HAP-1 (cell line): Measurements from ENCODE around the gene CYB5D1.

ENCODE experiments used
- DNase-seq, 2 experiments: peaks; one replicate each; pipeline ENCODE4 v3.0.0-alpha.2; 2016 to 2020; ENCODE audit warnings: low spot score in 2 of 2
- H3K27me3 ChIP-seq: fragments of 250-450 bp; sonication (Bioruptor Pico); 2 replicates; pipeline ENCODE4 v1.5.1; 2020; ENCODE audit warnings: low read depth, mild to moderate bottlenecking, moderate library complexity
- H3K36me3 ChIP-seq: fragments of 250-450 bp; sonication (Bioruptor Pico); replicated peaks from 2 replicates; pipeline ENCODE4 v1.5.1; 2020; ENCODE audit warnings: mild to moderate bottlenecking
- H3K4me1 ChIP-seq: fragments of 250-450 bp; sonication (Bioruptor Pico); 2 replicates; pipeline ENCODE4 v1.5.1; 2020; ENCODE audit warnings: mild to moderate bottlenecking
- H3K4me3 ChIP-seq: fragments of 250-450 bp; sonication (Bioruptor Pico); 2 replicates; pipeline ENCODE4 v1.5.1; 2020; ENCODE audit warnings: mild to moderate bottlenecking, moderate library complexity
- H3K9me3 ChIP-seq: fragments of 250-450 bp; sonication (Bioruptor Pico); 2 replicates; pipeline ENCODE4 v1.5.1; 2020; ENCODE audit warnings: mild to moderate bottlenecking, moderate library complexity
- in situ Hi-C: fragments of 300-500 bp; cut with MboI; formaldehyde crosslinking; loops from 3 replicates; pipeline ENCODE4 v1.14.3; 2020; ENCODE audit warnings: low sequenced_read_pairs, inconsistent platforms, mixed read lengths

CYB5D1 gene

GRCh38 chr17:7886227-7887037, 28.6 kb downstream of the CYB5D1 start:
- Histone ChIP-seq H3K4me3 (peak overlapping the region; percentile 66), H3K4me1 (peaks cover 38% of the 10 kb centered on the region), H3K36me3 (peaks cover 24% of the 10 kb centered on the region), H3K9me3 (no peaks in the 10 kb centered on the region), H3K27me3 (no peaks in the 10 kb centered on the region)
- in situ Hi-C loops: no loop called here
- peak; percentile 67 to 75 for DNase-seq

- Histone ChIP-seq H3K36me3 (peaks cover 27% of the 10 kb centered on the region), H3K27me3 (no peaks in the 10 kb centered on the region), H3K9me3 (no peaks in the 10 kb centered on the region), H3K4me1 (peaks cover 36% of the 10 kb centered on the region), H3K4me3 (peak overlapping the region; percentile 66)
- no peak for DNase-seq
- in situ Hi-C loops: no loop called here
Observed at GRCh38 chr17:7887038-7887481, 29.3 kb downstream of the CYB5D1 start.

GRCh38 chr17:7887482-7888183, 29.8 kb downstream of the CYB5D1 start:
- peaks cover 33% of the 10 kb centered on the region for H3K4me1 ChIP-seq
- peak; percentile 95 to 98 for DNase-seq
- H3K27me3 ChIP-seq: no peaks in the 10 kb centered on the region
- H3K9me3 ChIP-seq: no peaks in the 10 kb centered on the region
- peak overlapping the region; percentile 66 for H3K4me3 ChIP-seq
- peaks cover 26% of the 10 kb centered on the region for H3K36me3 ChIP-seq
- in situ Hi-C loops: no loop called here

GRCh38 chr17:7888184-7888920, 30.5 kb downstream of the CYB5D1 start, which contains the start of gene CHD3:
TSS of gene CHD3 (plus strand) at chr17:7888789. CDS start at chr17:7889001, 212 bp downstream.
- Histone ChIP-seq H3K4me3 (peak within 1 kb of the TSS; percentile 43), H3K4me1 (peaks cover 28% of the 10 kb centered on the region), H3K27me3 (no peaks in the 10 kb centered on the region), H3K9me3 (no peaks in the 10 kb centered on the region), H3K36me3 (peaks cover 26% of the 10 kb centered on the region)
- DNase-seq: peak in 1 of 2 experiments; percentile 37
- in situ Hi-C loops: no loop called here

GRCh38 chr17:7889166-7889955, 31.6 kb downstream of the CYB5D1 start:
- DNase-seq: peak; percentile 70 to 92
- Histone ChIP-seq H3K9me3 (no peaks in the 10 kb centered on the region), H3K27me3 (no peaks in the 10 kb centered on the region), H3K4me3 (no peak overlapping the region), H3K4me1 (peaks cover 20% of the 10 kb centered on the region), H3K36me3 (peaks cover 35% of the 10 kb centered on the region)
- in situ Hi-C loops: no loop called here

GRCh38 chr17:7893187-7893880, 35.5 kb downstream of the CYB5D1 start:
- DNase-seq: no peak
- Histone ChIP-seq H3K4me1 (peaks cover 13% of the 10 kb centered on the region), H3K9me3 (no peaks in the 10 kb centered on the region), H3K36me3 (peaks cover 70% of the 10 kb centered on the region), H3K4me3 (no peak overlapping the region), H3K27me3 (no peaks in the 10 kb centered on the region)
- in situ Hi-C loops: no loop called here

- in situ Hi-C loops: no loop called here
- Histone ChIP-seq H3K4me1 (peaks cover 4% of the 10 kb centered on the region), H3K36me3 (peaks cover 79% of the 10 kb centered on the region), H3K27me3 (no peaks in the 10 kb centered on the region), H3K9me3 (no peaks in the 10 kb centered on the region), H3K4me3 (no peak overlapping the region)
- no peak for DNase-seq
Observed at GRCh38 chr17:7894226-7894625, 36.4 kb downstream of the CYB5D1 start.

GRCh38 chr17:7894866-7895265, 37.1 kb downstream of the CYB5D1 start:
- in situ Hi-C loops: no loop called here
- no peak overlapping the region for H3K4me3 ChIP-seq
- no peaks in the 10 kb centered on the region for H3K27me3 ChIP-seq
- no peaks in the 10 kb centered on the region for H3K9me3 ChIP-seq
- H3K36me3 ChIP-seq: peaks cover 82% of the 10 kb centered on the region
- H3K4me1 ChIP-seq: no peaks in the 10 kb centered on the region
- DNase-seq: no peak

- in situ Hi-C loops: no loop called here
- Histone ChIP-seq H3K36me3 (peaks cover 79% of the 10 kb centered on the region), H3K4me1 (no peaks in the 10 kb centered on the region), H3K4me3 (no peak overlapping the region), H3K27me3 (no peaks in the 10 kb centered on the region), H3K9me3 (no peaks in the 10 kb centered on the region)
- no peak for DNase-seq
Observed at GRCh38 chr17:7897090-7897489, 39.3 kb downstream of the CYB5D1 start.

- Histone ChIP-seq H3K4me3 (no peak overlapping the region), H3K27me3 (no peaks in the 10 kb centered on the region), H3K9me3 (no peaks in the 10 kb centered on the region), H3K36me3 (peaks cover 85% of the 10 kb centered on the region), H3K4me1 (no peaks in the 10 kb centered on the region)
- no peak for DNase-seq
- in situ Hi-C loops: no loop called here
Observed at GRCh38 chr17:7897773-7898172, 40.0 kb downstream of the CYB5D1 start.

- in situ Hi-C loops: loop anchor here (5.0 kb wide), 1 partner anchor 41 kb away; no protein-coding TSS in a partner anchor
- DNase-seq: no peak
- H3K36me3 ChIP-seq: peaks cover 95% of the 10 kb centered on the region
Observed at GRCh38 chr17:7903154-7904103, 45.6 kb downstream of the CYB5D1 start.

GRCh38 chr17:7909089-7909488, 51.3 kb downstream of the CYB5D1 start:
- peaks cover 74% of the 10 kb centered on the region for H3K36me3 ChIP-seq
- no peak overlapping the region for H3K4me3 ChIP-seq
- no peaks in the 10 kb centered on the region for H3K4me1 ChIP-seq
- in situ Hi-C loops: no loop called here
- H3K27me3 ChIP-seq: no peaks in the 10 kb centered on the region
- H3K9me3 ChIP-seq: no peaks in the 10 kb centered on the region
- no peak for DNase-seq

More at GRCh38 chr17:7903154-7904103, 45.6 kb downstream of the CYB5D1 start:
- no peaks in the 10 kb centered on the region for H3K4me1 ChIP-seq
- no peaks in the 10 kb centered on the region for H3K27me3 ChIP-seq
- H3K9me3 ChIP-seq: no peaks in the 10 kb centered on the region
- no peak overlapping the region for H3K4me3 ChIP-seq
